Measurements from ENCODE around the gene SMARCC1. TPM values are rescaled to one million over a fixed set of nuclear protein-coding genes. Genes with fewer than 3 reads are reported as not detected.

Gene SMARCC1
- total RNA-seq, 1 experiment from 2014 or later = 168 TPM

DNA sequence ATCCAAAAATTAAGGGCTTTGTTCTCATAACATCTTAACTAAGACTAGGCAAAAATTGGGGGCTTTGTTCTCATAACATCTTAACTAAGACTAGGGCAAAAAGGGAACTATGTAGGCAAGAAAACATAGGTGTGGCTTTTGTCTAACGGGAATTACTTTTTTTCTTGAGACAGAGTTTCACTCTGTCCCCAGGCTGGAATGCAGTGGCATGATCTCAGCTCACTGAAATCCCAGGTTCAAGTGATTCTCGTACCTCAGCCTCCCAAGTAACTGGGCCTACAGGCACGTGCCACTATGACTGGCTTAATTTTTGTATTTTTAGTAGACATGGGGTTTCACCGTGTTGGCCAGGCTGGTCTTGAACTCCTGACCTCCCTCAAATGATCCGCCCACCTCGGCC is 153.3 kb downstream of the SMARCC1 start:
- H3K27me3 ChIP-seq (ENCODE audit: insufficient read depth, low read length) = no peaks in the 10 kb centered on the region
- peaks cover 9% of the 10 kb centered on the region; the same call in 1 of the 2 replicates for H3K79me2 ChIP-seq (ENCODE audit: insufficient read depth, low read length)
- POLR2A ChIA-PET = no interaction called here
- TF ChIP-seq CBX3 (IDR thresholded peaks at IDR 0.05; ENCODE audit: low read depth) (no peak), CEBPB (IDR thresholded peaks at IDR 0.05; ENCODE audit: low read depth) (no peak), POLR2A (IDR thresholded peaks at IDR 0.05; ENCODE audit: borderline replicate concordance, extremely low read depth, insufficient read depth, insufficient read length) (no peak), ZFX (IDR thresholded peaks at IDR 0.05) (no peak), JUND (IDR thresholded peaks at IDR 0.05) (no peak), ELF1 (IDR thresholded peaks at IDR 0.05; ENCODE audit: borderline replicate concordance, low read depth) (no peak)
- TF ChIP-seq, protein P1, sequence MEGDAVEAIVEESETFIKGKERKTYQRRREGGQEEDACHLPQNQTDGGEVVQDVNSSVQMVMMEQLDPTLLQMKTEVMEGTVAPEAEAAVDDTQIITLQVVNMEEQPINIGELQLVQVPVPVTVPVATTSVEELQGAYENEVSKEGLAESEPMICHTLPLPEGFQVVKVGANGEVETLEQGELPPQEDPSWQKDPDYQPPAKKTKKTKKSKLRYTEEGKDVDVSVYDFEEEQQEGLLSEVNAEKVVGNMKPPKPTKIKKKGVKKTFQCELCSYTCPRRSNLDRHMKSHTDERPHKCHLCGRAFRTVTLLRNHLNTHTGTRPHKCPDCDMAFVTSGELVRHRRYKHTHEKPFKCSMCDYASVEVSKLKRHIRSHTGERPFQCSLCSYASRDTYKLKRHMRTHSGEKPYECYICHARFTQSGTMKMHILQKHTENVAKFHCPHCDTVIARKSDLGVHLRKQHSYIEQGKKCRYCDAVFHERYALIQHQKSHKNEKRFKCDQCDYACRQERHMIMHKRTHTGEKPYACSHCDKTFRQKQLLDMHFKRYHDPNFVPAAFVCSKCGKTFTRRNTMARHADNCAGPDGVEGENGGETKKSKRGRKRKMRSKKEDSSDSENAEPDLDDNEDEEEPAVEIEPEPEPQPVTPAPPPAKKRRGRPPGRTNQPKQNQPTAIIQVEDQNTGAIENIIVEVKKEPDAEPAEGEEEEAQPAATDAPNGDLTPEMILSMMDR (IDR thresholded peaks at IDR 0.05 in 2 of 3, conservative IDR thresholded peaks at IDR 0.05 in 1 of 3; ENCODE audit: borderline replicate concordance in 1 of 3, insufficient read depth in 1 of 3, low read depth in 2 of 3, low read length in 2 of 3) = no peak
- TF ChIP-seq, protein P2, sequence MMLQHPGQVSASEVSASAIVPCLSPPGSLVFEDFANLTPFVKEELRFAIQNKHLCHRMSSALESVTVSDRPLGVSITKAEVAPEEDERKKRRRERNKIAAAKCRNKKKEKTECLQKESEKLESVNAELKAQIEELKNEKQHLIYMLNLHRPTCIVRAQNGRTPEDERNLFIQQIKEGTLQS (IDR thresholded peaks at IDR 0.05) = no peak
- no peak overlapping the region for H2AFZ ChIP-seq (ENCODE audit: low read depth, low read length, poor library complexity, severe bottlenecking)
- RAD21 ChIA-PET (ENCODE audit: low non-redundant PET in 1 of 2, low total read pairs in 2 of 2, uncharacterized antibody in 2 of 2, unreplicated experiment in 2 of 2) = no interaction called here
- intact Hi-C loops (cut with micrococcal nuclease) = no loop called here
- H4K20me1 ChIP-seq (ENCODE audit: insufficient read depth) = no peaks in the 10 kb centered on the region
- DNase-seq (ENCODE audit: low read depth, low spot score) (no peak), ATAC-seq (no peak)
- no peaks in the 10 kb centered on the region for H3K9me3 ChIP-seq (ENCODE audit: control insufficient read depth in 1 of 2, insufficient read depth in 1 of 2, low read depth in 1 of 2, low read length in 2 of 2)
- no peak overlapping the region for H3K27ac ChIP-seq (ENCODE audit: low read depth, low read length)
- no peak overlapping the region for H3K9ac ChIP-seq (ENCODE audit: low read length)
- H3K4me3 ChIP-seq (replicated peaks in 1 of 2; ENCODE audit: low read depth in 1 of 2, low read length in 2 of 2) = no peak overlapping the region
- peaks cover 27 to 34% of the 10 kb centered on the region in 2 experiments for H3K36me3 ChIP-seq (ENCODE audit: control insufficient read depth in 1 of 2, insufficient read depth in 2 of 2, low read length in 2 of 2)
- H3K4me1 ChIP-seq (ENCODE audit: control insufficient read depth in 1 of 2, insufficient read depth in 2 of 2, low read length in 2 of 2) = no peaks in the 10 kb centered on the region
- H3K4me2 ChIP-seq (ENCODE audit: low read length) = no peak overlapping the region
- no peaks in the 10 kb centered on the region for H3K9me2 ChIP-seq (ENCODE audit: insufficient read depth)
- no TSS peak for BruUV-seq (replicated peaks)
- CTCF ChIA-PET = no interaction called here
